A673 (cell line): ENCODE results near the gene RMND1. TPM values are rescaled to one million over a fixed set of nuclear protein-coding genes. Genes with fewer than 3 reads are reported as not detected.
"Not testable (repeated sequence)": the region's sequence is repeated elsewhere in the genome, so short reads cannot be mapped to it uniquely, and the experiment has no call there.

Source experiments
- BruUV-seq: library from RNA; stranded (reverse); fragments of 400-500 nt; replicated peaks from 2 replicates; lab custom pipeline; 2021; lab: Mats Ljungman, UMichigan
- CTCF ChIA-PET: fragments of 300-600 bp; sonication (Branson Sonifier 250); formaldehyde crosslinking; loops from one replicate; lab custom pipeline; 2022; ENCODE audit warnings: antibody characterized with exemption; lab: Charles Lee
- POLR2A ChIA-PET: fragments of 300-600 bp; sonication (Branson Sonifier 250); formaldehyde crosslinking; loops from one replicate; lab custom pipeline; 2022; ENCODE audit warnings: antibody characterized with exemption; ENCODE audit not compliant: low non-redundant PET; lab: Charles Lee
- DNase-seq: peaks from one replicate; pipeline ENCODE4 v3.0.0-alpha.2; 2015; ENCODE audit warnings: low spot score
- H3K27ac ChIP-seq: fragments of 200-600 bp; sonication (generic); 2 replicates; pipeline ENCODE4 v1.5.1; 2016; ENCODE audit warnings: mixed run types, low read depth, mild to moderate bottlenecking, mixed read lengths, antibody characterized with exemption, low read length; ENCODE audit not compliant: poor library complexity, severe bottlenecking
- H3K27me3 ChIP-seq: fragments of 200-600 bp; sonication (generic); replicated peaks from 2 replicates; pipeline ENCODE4 v1.6.1; 2017; ENCODE audit warnings: mixed run types, low read depth, mild to moderate bottlenecking, mixed read lengths, antibody characterized with exemption, low read length; ENCODE audit not compliant: insufficient read depth, poor library complexity
- H3K36me3 ChIP-seq: fragments of 200-600 bp; sonication (generic); 2 replicates; pipeline ENCODE4 v1.6.1; 2016; ENCODE audit warnings: mixed run types, mild to moderate bottlenecking, mixed read lengths, antibody characterized with exemption, low read length; ENCODE audit not compliant: insufficient read depth, poor library complexity, severe bottlenecking
- H3K4me1 ChIP-seq: fragments of 200-600 bp; sonication (generic); 2 replicates; pipeline ENCODE4 v1.6.1; 2017; ENCODE audit warnings: mixed run types, mild to moderate bottlenecking, mixed read lengths, antibody characterized with exemption, low read length; ENCODE audit not compliant: insufficient read depth, poor library complexity, severe bottlenecking
- H3K4me3 ChIP-seq: fragments of 200-600 bp; sonication (generic); 2 replicates; pipeline ENCODE4 v1.5.1; 2016; ENCODE audit warnings: low read depth, mixed run types, mild to moderate bottlenecking, mixed read lengths, low read length; ENCODE audit not compliant: poor library complexity, severe bottlenecking
- H3K9me3 ChIP-seq: fragments of 200-600 bp; sonication (generic); 2 replicates; pipeline ENCODE4 v1.6.1; 2016; ENCODE audit warnings: mixed run types, low read depth, mild to moderate bottlenecking, mixed read lengths, antibody characterized with exemption, low read length; ENCODE audit not compliant: poor library complexity, severe bottlenecking
- CTCF ChIP-seq: fragments of 300-800, 200-600 bp; sonication (generic); conservative IDR thresholded peaks from 2 replicates; pipeline ENCODE4 v1.5.1; 2017; ENCODE audit warnings: low read depth, mild to moderate bottlenecking, antibody characterized with exemption, low read length, moderate library complexity, mixed read lengths
- EZH2 ChIP-seq: fragments of 200-600 bp; sonication (generic); IDR thresholded peaks from 2 replicates; pipeline ENCODE4 v1.6.1; 2017; ENCODE audit warnings: borderline replicate concordance, low read depth, mild to moderate bottlenecking, mixed read lengths, antibody characterized with exemption, low read length; ENCODE audit not compliant: poor library complexity, severe bottlenecking
- intact Hi-C: fragments of 100-400 bp; cut with micrococcal nuclease; formaldehyde crosslinking; loops from one replicate; pipeline ENCODE4 v1.10.0; 2022; ENCODE audit not compliant: unreplicated experiment
- total RNA-seq: library from RNA; stranded (reverse); gene quantifications from 2 replicates; pipeline ENCODE4 v1.2.3, GENCODE V29; 2021

RMND1 gene
- total RNA-seq, 1 experiment from 2014 or later: 25.6 TPM

DNA sequence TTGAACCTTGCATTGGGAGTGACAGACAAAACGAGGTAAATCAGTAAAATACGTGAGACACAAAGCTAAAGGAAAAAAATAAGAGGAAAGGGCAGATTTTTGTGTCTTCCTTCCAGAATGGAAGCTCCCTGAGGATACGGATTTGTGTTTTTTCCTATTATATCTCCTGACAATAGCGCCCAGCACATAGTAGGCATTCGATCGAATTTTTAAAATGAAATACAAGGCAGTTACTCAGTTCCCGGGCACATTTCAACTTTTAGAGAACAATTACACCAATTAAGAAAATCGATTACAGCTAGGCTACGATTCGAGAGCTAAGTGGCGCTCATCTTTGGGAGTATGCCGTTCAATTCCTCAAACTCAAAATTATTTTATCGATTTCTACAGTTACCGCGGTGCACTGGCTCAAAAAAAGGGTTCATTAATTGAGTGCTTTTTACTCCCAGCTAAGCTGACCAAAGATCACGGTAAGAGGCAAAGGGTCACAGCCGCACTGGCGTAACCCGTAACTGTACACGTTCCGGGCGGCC is 443 bp downstream of the RMND1 start:
- H3K9me3 ChIP-seq: no peaks in the 10 kb centered on the region
- BruUV-seq: TSS peak; percentile 89
- H3K36me3 ChIP-seq: no peaks in the 10 kb centered on the region
- H3K4me3 ChIP-seq: peak overlapping the region; percentile 77
- peak; percentile 7 for DNase-seq
- intact Hi-C loops: no loop called here
- TF ChIP-seq EZH2 (no peak), CTCF (no peak)
- H3K27me3 ChIP-seq: no peaks in the 10 kb centered on the region
- H3K27ac ChIP-seq: peak overlapping the region; percentile 90
- ChIA-PET CTCF (no interaction called here), POLR2A (no interaction called here)
- H3K4me1 ChIP-seq: peaks cover 18% of the 10 kb centered on the region

- Histone ChIP-seq H3K4me3 (peak overlapping the region; percentile 77), H3K4me1 (peaks cover 23% of the 10 kb centered on the region), H3K27ac (peak overlapping the region; percentile 90)
- H3K27me3 ChIP-seq, intact Hi-C loops, BruUV-seq, CTCF ChIA-PET, H3K36me3 ChIP-seq, H3K9me3 ChIP-seq, DNase-seq, POLR2A ChIA-PET: not testable (repeated sequence)
Observed at GRCh38 chr6:151450928-151451327, 998 bp downstream of the RMND1 start.

DNA sequence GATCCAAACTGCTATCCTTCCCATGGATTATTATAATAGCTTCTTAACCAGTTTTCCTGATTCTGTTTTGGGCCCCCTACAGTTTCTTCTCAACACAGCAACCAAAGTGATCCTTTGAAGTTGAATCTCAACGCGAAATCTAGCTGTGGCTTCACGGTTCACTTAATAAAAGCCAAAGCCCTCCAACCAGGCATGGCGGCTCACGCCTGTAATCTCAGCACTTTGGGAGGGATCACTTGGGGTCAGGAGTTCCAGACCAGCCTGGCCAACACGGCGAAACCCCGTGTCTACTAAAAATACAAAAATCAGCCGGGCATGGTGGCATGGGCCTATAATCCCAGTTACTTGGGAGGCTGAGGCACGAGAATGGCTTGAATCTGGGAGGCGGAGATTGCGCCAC is 3.3 kb downstream of the RMND1 start:
- intact Hi-C loops: no loop called here
- Histone ChIP-seq H3K4me1 (peaks cover 16% of the 10 kb centered on the region), H3K36me3 (peaks cover 8% of the 10 kb centered on the region), H3K4me3 (no peak overlapping the region), H3K9me3 (no peaks in the 10 kb centered on the region), H3K27ac (no peak overlapping the region), H3K27me3 (no peaks in the 10 kb centered on the region)
- TF ChIP-seq CTCF: peak; percentile 18; the same call in 1 of the 2 replicates
- TF ChIP-seq EZH2: no peak
- DNase-seq: peak; percentile 14
- POLR2A ChIA-PET: no interaction called here
- CTCF ChIA-PET: no interaction called here
- no TSS peak for BruUV-seq

GRCh38 chr6:151447237-151447636 is 4.7 kb downstream of the RMND1 start:
- no TSS peak for BruUV-seq
- intact Hi-C loops: no loop called here
- Histone ChIP-seq H3K4me3 (no peak overlapping the region), H3K4me1 (peaks cover 13% of the 10 kb centered on the region), H3K9me3 (no peaks in the 10 kb centered on the region), H3K36me3 (peaks cover 8% of the 10 kb centered on the region), H3K27ac (no peak overlapping the region), H3K27me3 (no peaks in the 10 kb centered on the region)
- TF ChIP-seq EZH2: no peak
- ChIA-PET POLR2A (no interaction called here), CTCF (no interaction called here)
- DNase-seq: no peak
